ENCODE measurements around the gene SLC5A11. TPM values are rescaled to one million over a fixed set of nuclear protein-coding genes. Genes with fewer than 3 reads are reported as not detected.
A peak's percentile ranks its signal among the peaks of the same experiment; 100 is the strongest.

Gene SLC5A11
- total and polyA plus RNA-seq, 2 of the 13 experiments (the other 11 are each of a cell fraction or from before 2014, with no cell fraction given) = 1.2 to 3.3 TPM

DNA sequence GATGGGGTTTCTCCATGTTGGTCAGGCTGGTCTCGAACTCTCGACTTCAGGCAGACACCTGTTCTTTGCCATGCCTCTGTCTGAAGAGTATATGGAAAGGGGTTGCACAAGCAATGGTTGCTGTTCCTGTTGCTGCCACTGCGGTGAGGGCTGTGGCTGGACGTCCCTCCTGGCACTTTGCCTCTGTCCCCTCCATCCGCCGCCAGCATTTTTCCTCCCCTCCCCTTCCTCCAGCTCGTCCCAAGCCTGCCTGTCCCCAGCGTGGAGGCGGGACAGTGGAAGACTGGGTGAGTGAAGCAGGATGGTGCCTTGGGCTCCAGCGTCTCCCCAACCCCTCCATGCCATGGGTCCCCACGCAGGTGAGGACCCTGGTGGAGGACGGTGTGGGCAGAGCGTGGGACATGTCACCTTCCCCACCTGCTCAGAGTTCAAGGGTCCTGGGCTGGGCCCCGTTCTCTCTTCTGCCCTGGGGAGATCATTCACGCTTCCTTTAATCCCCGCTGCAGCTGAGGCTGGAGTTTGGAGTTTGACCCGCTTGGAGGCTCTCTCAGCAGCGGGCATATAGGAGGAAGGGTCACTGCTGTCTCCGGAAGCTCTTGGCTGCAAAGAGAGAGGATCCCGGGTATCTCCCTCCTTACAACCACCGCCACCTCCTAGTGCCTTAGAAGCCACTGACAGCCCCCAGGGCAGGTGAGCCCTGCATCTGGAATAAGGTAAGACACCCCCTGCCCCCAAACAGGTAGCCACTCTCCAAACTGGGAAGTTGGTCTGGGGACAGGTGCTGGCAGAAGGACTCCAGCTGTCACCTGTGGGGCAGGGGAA is at the start of gene SLC5A11 (continued):
- TF ChIP-seq IRF2 (CRISPR knock-in tag; IDR thresholded peaks at IDR 0.05) = peak; percentile 45; the same call in 1 of the 2 replicates
- peak; percentile 72; the same call in 1 of the 2 replicates for TF ChIP-seq MIER2 (CRISPR knock-in tag; IDR thresholded peaks at IDR 0.05)
- peak; percentile 98 for TF ChIP-seq ZNF292 (CRISPR knock-in tag; IDR thresholded peaks at IDR 0.05; ENCODE audit: borderline replicate concordance, low read depth)
- peak; percentile 77 for TF ChIP-seq POLR2G (IDR thresholded peaks at IDR 0.05; ENCODE audit: low read depth, low read length)
- TF ChIP-seq TCF12 (IDR thresholded peaks at IDR 0.05) = no peak
- no peak for TF ChIP-seq TCF12 (CRISPR knock-in tag; IDR thresholded peaks at IDR 0.05)
- TF ChIP-seq, protein P1, sequence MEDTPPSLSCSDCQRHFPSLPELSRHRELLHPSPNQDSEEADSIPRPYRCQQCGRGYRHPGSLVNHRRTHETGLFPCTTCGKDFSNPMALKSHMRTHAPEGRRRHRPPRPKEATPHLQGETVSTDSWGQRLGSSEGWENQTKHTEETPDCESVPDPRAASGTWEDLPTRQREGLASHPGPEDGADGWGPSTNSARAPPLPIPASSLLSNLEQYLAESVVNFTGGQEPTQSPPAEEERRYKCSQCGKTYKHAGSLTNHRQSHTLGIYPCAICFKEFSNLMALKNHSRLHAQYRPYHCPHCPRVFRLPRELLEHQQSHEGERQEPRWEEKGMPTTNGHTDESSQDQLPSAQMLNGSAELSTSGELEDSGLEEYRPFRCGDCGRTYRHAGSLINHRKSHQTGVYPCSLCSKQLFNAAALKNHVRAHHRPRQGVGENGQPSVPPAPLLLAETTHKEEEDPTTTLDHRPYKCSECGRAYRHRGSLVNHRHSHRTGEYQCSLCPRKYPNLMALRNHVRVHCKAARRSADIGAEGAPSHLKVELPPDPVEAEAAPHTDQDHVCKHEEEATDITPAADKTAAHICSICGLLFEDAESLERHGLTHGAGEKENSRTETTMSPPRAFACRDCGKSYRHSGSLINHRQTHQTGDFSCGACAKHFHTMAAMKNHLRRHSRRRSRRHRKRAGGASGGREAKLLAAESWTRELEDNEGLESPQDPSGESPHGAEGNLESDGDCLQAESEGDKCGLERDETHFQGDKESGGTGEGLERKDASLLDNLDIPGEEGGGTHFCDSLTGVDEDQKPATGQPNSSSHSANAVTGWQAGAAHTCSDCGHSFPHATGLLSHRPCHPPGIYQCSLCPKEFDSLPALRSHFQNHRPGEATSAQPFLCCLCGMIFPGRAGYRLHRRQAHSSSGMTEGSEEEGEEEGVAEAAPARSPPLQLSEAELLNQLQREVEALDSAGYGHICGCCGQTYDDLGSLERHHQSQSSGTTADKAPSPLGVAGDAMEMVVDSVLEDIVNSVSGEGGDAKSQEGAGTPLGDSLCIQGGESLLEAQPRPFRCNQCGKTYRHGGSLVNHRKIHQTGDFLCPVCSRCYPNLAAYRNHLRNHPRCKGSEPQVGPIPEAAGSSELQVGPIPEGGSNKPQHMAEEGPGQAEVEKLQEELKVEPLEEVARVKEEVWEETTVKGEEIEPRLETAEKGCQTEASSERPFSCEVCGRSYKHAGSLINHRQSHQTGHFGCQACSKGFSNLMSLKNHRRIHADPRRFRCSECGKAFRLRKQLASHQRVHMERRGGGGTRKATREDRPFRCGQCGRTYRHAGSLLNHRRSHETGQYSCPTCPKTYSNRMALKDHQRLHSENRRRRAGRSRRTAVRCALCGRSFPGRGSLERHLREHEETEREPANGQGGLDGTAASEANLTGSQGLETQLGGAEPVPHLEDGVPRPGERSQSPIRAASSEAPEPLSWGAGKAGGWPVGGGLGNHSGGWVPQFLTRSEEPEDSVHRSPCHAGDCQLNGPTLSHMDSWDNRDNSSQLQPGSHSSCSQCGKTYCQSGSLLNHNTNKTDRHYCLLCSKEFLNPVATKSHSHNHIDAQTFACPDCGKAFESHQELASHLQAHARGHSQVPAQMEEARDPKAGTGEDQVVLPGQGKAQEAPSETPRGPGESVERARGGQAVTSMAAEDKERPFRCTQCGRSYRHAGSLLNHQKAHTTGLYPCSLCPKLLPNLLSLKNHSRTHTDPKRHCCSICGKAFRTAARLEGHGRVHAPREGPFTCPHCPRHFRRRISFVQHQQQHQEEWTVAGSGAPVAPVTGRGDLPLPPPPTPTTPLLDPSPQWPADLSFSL (CRISPR knock-in tag; IDR thresholded peaks at IDR 0.05) = no peak
- no peak for TF ChIP-seq ZNF670 (CRISPR knock-in tag; IDR thresholded peaks at IDR 0.05; ENCODE audit: borderline replicate concordance)
- no peak; the same call in 1 of the 2 replicates for TF ChIP-seq GABPA (IDR thresholded peaks at IDR 0.05; ENCODE audit: low read depth, low read length)
- TF ChIP-seq GABPA (CRISPR knock-in tag; IDR thresholded peaks at IDR 0.05; ENCODE audit: low read depth) = no peak
- TF ChIP-seq, protein P2, sequence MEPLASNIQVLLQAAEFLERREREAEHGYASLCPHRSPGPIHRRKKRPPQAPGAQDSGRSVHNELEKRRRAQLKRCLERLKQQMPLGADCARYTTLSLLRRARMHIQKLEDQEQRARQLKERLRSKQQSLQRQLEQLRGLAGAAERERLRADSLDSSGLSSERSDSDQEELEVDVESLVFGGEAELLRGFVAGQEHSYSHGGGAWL (CRISPR knock-in tag; IDR thresholded peaks at IDR 0.05) = peak; percentile 11; the same call in 1 of the 2 replicates
- TF ChIP-seq, protein P3, sequence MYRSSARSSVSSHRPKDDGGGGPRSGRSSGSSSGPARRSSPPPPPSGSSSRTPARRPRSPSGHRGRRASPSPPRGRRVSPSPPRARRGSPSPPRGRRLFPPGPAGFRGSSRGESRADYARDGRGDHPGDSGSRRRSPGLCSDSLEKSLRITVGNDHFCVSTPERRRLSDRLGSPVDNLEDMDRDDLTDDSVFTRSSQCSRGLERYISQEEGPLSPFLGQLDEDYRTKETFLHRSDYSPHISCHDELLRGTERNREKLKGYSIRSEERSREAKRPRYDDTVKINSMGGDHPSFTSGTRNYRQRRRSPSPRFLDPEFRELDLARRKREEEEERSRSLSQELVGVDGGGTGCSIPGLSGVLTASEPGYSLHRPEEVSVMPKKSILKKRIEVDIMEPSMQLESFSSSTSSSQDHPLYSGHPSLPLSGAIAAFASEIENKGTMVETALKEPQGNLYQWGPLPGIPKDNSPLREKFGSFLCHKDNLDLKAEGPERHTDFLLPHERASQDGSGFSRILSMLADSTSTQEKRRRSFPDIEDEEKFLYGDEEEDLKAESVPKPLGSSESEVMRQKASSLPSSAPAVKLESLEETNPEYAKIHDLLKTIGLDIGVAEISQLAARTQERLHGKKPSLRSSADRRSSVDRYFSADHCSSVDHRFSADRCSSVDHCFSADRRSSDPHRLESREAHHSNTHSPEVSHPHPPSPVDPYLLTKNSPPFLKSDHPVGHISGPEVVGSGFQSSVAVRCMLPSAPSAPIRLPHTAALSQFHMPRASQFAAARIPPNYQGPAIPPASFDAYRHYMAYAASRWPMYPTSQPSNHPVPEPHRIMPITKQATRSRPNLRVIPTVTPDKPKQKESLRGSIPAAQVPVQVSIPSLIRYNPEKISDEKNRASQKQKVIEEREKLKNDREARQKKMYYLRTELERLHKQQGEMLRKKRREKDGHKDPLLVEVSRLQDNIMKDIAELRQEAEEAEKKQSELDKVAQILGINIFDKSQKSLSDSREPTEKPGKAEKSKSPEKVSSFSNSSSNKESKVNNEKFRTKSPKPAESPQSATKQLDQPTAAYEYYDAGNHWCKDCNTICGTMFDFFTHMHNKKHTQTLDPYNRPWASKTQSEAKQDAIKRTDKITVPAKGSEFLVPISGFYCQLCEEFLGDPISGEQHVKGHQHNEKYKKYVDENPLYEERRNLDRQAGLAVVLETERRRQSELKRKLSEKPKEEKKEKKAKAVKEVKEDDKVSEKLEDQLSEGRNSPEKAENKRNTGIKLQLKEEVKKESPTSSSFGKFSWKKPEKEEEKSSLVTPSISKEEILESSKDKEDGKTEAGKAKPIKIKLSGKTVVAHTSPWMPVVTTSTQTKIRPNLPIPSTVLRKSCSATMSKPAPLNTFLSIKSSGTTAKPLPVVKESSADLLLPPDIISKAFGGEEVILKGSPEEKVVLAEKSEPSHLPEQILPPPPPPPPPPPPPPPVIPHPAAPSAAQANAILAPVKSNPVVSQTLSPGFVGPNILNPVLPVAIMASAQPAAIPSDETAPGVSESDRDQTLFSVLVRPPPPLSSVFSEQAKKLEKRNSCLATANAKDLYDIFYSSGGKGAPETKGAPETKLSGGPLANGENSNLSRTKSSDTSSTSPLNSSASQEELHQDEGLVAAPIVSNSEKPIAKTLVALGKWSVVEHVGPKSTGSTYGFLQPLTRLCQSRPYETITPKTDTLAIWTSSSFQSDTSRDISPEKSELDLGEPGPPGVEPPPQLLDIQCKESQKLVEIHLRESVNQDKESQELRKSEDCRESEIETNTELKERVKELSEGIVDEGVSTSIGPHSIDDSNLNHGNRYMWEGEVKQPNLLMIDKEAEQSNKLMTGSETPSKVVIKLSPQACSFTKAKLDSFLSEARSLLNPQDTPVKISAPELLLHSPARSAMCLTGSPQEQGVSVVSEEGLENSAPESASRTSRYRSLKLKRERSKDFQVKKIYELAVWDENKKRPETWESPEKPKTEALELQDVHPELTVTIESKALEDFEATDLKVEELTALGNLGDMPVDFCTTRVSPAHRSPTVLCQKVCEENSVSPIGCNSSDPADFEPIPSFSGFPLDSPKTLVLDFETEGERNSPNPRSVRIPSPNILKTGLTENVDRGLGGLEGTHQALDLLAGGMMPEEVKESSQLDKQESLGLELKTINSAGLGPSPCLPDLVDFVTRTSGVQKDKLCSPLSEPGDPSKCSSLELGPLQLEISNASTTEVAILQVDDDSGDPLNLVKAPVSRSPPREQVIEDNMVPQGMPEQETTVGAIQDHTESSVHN (CRISPR knock-in tag; IDR thresholded peaks at IDR 0.05) = no peak

All from HepG2 (cell line).